Body of pancreas (tissue), 4 donors: ENCODE results near the gene NMNAT1.

Experiments used
- POLR2A ChIP-seq, 3 donors: fragments of 450-650 bp; IDR thresholded peaks; one replicate each; pipeline ENCODE4 v1.6.1; 2016; ENCODE audit warnings: antibody characterized with exemption in 3 of 3, mild to moderate bottlenecking in 2 of 3
- TF ChIP-seq, protein P1 (sequence below), 7 experiments: fragments of 450-650 bp in 4 of 7; fragments of 200-600 bp in 3 of 7; sonication (generic) in 3 of 7; IDR thresholded peaks; one replicate each; pipeline ENCODE4 v1.5.1; 2016 to 2019; ENCODE audit warnings: antibody characterized with exemption in 7 of 7

DNA sequence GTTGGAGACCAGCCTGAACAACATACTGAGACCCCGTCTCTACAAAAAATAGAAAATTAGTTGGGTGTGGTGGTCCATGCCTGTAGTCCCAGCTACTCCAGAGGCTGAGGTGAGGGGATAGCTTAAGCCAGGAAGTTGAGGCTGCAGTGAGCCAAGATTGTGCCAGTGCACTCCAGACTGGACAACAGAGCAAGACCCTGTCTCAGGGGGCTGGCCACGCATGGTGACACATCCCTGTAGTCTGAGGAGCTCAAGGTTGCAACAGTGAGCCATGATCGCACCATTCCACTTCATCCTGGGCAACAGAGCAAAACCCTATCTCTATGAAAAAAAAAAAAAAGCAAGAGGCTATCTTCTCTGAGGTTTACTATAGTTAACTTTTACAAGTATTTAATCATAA is 76.8 kb downstream of the NMNAT1 start:
- TF ChIP-seq, protein P1, sequence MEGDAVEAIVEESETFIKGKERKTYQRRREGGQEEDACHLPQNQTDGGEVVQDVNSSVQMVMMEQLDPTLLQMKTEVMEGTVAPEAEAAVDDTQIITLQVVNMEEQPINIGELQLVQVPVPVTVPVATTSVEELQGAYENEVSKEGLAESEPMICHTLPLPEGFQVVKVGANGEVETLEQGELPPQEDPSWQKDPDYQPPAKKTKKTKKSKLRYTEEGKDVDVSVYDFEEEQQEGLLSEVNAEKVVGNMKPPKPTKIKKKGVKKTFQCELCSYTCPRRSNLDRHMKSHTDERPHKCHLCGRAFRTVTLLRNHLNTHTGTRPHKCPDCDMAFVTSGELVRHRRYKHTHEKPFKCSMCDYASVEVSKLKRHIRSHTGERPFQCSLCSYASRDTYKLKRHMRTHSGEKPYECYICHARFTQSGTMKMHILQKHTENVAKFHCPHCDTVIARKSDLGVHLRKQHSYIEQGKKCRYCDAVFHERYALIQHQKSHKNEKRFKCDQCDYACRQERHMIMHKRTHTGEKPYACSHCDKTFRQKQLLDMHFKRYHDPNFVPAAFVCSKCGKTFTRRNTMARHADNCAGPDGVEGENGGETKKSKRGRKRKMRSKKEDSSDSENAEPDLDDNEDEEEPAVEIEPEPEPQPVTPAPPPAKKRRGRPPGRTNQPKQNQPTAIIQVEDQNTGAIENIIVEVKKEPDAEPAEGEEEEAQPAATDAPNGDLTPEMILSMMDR (IDR thresholded peaks at IDR 0.05) = no peak
- TF ChIP-seq POLR2A (IDR thresholded peaks at IDR 0.05) = no peak
